Left renal pelvis (tissue), 4 donors: ENCODE measurements around the gene RTN4R. TPM values are rescaled to one million over a fixed set of nuclear protein-coding genes. Genes with fewer than 3 reads are reported as not detected.

Experiments
- DNase-seq, 4 donors: peaks; one replicate each; pipeline ENCODE4 v3.0.0-alpha.2; 2013; ENCODE audit warnings: low read depth in 4 of 4, low spot score in 3 of 4
- polyA plus RNA-seq, 4 donors: library from polyadenylated mRNA; unstranded; fragments of 120-200 nt; gene quantifications; one replicate each; pipeline ENCODE4 v1.2.1, GENCODE V29; 2013; ENCODE audit not compliant: insufficient read length in 4 of 4

Gene RTN4R
- polyA plus RNA-seq, 4 donors: 4.5 to 18.0 (median 7.2) TPM

- no peak for DNase-seq
These were observed 8.8 kb downstream of the RTN4R start for GRCh38 chr22:20259327-20259688.

- DNase-seq: no peak
These were observed 9.4 kb downstream of the RTN4R start for GRCh38 chr22:20258584-20259326.

GRCh38 chr22:20258021-20258299 lies 10.2 kb downstream of the RTN4R start:
- no peak for DNase-seq

DNA sequence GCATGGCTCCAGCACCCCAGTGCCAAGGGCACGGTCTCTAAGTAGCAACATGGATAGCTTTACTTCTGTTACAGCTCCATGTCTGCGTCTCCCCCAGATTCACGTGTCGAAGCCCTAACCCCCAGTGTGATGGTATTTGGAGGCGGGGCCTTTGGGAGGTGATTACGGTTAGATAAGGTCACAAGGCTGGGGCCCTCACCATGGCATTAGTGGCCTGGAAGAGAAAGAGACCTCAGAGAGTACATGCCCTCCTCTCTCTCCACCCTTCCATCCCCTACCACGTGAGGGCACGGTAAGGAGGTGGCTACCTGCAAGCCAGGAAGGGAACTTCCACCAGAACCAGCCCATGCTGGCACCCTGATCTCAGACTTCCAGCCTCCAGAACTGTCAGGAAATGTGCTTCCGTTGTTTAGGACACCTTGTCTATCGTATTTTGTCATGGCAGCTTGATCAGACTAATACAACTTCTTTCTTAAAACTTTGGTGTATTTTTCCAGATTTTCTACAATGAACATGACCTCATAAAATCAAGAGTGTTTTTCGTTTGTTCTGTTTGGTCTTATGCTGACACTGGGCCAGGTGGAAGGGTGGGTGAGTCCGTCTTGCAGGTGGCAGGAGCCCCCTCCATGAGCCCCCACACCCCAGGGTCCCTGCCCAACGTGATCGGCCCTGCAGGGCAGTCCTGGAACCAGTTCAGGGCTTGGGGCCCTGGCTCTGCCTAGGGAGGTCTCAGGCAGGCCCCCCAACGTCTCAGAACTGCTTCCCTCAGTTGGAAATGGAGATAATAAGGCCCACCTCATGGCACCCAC lies 10.7 kb downstream of the RTN4R start:
- DNase-seq: no peak

DNA sequence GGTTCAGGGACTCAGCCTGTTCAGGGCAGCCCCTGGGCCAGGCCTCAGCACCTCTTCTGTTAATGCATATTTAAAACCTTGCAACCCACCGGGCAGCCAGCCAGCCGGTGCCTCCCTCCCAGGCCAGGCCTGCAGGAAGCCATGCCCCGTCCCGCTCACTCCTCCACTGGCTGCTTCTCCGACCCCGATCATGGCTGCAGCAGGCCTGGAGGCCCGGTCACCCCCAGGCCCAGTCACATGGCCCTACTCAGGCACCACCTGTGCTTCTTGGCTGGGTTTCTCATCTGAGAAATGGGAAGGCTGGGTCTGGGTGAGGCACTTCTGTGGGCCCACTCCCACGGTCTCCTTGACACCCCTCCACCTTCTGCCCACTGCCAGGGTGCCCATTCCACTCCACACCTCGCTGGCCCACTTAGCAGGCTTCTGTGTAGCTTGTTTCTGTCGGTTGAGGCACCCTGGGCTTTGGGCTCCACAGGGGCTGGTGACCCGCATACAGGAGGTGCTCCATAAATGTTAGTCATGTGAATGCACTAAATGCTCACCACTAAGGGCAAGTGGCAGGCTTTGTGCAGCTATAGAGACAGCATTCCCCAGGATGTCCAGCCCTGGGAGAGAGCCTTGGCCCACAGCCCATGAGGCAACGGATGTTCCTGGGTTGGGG lies 11.4 kb downstream of the RTN4R start:
- no peak for DNase-seq

GRCh38 chr22:20256027-20256426 lies 12.1 kb downstream of the RTN4R start:
- DNase-seq: no peak

DNA sequence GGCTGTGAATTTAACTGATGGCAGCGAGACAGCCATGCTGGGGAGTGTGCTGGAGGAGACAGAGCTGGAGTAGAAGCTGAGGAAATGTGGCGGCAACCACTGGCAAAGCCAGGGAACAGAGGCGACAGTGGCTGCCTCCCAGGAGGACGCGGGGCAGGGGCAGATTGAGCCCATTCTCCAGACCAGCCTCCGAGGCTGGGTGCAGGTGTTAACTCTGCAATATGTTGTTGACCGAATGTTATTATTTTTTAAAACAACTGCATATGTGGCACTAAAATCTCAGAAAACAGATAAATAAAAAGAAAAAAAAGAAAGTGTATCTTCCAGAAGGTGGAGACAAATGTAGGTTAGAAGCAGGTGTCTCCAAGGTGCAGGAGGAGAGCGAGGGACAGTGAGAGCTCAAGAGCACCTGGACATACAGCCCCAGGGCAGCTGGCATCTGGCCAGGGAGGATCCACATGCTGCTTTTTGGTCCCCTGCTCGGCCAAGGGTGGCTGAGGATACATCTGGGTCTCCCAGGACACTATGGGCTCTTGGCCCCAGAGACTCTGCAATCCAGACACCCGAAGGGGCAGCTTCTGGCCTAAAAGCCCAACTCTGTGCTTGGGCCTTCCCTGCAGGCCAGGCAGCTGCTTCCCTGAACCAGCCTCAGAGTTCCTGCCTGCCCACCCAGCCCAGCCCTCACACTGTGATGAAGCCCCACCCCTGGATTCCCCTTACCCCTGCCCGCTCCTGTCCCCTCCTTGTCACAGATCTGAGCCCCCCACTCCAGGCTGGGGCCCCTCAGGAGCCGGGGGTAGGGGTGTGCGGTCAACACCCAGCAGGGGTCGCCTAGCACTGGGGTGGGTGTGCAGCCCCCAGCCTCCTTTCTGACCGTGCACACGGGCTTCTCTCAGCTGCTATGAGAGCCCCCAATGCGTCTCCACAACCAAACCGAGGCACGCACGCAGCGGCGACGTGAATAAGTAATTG lies 12.9 kb downstream of the RTN4R start:
- DNase-seq: no peak

DNA sequence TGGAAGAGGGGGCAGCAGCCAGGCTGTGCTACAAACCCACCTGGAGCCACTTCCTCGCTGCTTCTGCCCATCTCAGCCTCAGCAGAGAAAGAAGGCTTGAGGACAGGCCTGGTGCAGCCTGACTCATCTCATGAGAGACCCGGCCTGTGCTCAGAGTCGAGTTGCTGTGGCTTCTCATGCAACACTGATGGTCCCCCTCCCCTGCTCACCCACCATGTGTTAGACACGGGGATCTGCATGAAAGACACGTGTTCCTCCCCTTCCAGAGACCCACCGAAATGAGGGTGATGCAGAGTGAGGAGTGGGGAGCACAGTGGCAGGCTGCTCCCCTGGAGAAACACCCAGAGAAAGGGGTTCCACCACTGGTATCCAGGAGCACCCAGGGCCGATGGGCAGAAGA lies 15.0 kb downstream of the RTN4R start:
- no peak for DNase-seq

GRCh38 chr22:20251981-20252380 lies 16.1 kb downstream of the RTN4R start:
- no peak for DNase-seq

- DNase-seq: no peak
These were observed 16.6 kb downstream of the RTN4R start for GRCh38 chr22:20251491-20251890.

DNA sequence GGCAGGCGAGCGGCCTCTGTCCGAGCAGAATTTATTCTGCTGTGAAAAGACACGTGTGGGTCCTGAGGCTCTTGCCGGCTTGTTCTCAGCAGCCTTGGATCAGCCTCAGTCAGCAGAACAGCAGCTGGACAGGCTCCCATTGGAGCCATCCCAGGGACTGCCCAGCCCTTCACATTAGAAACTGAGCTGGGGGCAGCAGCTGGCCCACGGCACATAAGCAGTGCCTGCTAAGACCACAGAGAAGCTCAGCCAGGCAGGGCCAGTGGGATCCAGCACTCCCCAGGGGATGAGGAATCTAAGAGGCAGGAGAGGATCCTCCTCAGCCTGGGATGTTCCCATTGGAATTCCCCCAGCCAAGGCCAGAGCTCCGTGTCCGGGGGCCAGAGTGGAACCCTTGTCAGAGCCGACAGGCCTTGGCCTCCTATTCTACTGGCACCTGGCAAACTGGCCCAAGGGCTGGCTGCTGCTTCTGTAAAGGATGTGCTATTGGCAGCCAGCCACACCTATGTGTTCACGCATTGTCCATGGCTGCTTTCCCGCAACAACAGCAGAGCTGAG lies 18.2 kb downstream of the RTN4R start:
- DNase-seq: no peak

DNA sequence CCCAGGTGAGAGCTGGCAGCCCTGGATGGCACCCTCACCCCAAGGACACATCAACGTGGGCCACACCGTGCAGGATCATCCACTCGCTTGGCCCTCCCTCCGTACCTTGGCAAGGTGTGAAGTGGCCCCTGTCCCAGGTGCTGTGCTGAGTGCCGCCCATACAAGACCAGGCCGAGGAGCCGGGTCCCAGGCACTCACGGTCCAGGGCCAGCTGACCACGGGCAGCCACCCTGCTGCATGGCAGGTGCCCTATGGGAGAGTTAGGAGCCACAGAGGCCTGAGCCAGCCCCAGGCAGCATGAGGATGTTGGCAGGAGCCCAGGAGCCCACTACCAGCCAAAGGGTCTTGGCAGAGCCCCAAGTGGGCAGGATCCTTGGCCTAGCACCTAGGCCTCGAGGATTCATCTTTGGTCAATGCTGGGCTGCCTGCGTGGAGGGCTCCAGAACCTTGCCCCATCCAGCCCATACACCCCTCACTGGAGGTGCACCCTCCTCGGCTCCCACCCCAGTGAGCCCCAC lies 19.6 kb downstream of the RTN4R start:
- no peak for DNase-seq

DNA sequence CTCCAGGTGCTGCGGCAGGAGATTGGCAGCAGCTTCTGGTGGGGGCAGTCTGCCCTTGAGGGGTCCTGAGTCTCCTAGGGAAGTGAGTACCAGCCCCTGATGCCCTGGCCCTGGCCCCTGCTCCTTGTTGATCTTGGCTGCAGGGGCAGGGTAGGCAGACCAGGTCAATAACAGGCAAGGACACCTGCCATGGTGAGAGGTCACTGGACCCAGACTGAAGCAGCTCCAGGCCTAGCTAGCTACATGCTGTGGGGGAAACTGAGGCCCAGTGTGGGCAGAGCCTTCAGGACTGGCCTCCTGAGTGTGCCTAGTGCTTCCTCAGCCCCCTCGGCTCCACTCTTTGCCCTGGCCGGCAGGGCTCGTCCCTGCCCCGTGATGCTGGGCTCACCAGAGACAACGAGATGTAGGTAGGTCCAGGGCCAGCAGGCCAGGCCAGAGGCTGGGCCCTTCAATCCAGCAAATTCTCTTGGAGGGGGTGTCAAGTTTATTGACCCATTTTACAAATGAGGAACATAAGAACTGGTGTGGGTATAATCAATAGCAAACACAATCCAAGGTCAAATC lies 20.4 kb downstream of the RTN4R start:
- no peak for DNase-seq

DNA sequence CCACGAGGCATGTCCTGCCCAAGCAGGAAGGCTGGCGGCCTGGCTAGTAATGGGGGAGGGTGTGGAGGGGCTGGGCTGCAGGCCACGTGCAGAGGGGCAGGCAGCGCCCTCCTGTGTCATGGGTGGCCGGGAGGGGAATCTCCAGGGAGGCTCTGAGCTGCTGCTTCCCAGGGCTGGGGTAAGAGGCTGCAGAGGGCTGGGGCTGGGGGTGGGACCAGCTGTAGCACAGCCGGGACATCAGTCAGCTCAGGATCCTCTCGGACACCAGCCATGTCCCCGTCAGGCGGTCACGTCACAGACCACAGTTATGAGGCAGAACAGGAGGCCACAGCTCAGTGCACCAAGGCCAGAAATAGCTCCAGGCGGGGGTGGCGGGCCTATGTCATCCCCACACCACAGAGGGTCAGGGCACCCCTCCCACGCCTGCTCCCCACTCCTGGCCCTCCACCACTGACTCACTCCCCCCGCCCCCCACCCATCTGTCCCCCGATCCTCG lies 21.1 kb downstream of the RTN4R start:
- DNase-seq: no peak

GRCh38 chr22:20246368-20247009 lies 21.6 kb downstream of the RTN4R start:
- DNase-seq: no peak

DNA sequence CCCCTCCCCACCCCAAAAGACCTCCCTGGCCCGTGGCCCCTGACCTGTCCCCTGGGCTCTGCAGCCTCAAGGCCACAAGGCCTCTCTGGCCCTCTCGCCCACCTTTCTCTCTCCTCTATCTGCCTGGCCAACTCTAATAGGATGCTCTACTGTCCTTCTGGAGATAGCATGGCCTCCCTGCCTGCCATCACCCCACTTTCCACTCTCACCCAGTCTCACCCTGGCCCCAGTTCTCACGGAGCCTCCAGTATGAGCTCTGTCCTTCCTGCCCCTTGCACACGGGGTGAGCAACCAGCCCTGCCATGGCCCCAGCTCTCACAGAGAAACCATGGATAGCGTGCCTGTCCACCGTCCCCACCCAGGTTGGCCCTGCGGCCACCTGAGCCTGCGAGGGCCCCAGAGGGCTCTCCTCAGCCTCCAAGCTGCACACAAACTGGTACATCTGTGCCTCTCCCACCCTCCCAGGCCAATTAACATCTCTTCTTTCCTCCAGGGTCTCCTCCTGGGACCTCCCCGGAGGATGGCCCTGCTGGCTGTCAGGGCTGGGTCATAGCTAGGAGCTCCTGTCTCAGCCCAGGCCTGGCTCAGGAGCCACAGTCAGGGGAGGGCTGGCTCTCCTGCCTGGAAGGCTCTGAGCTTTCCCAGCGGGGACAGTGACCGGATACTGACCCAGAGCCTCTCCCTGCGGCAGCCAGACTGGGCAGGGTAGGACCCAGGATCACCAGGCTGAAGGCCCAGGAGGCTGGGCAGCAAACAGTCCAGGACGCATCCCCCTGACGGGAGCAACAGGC lies 22.3 kb downstream of the RTN4R start:
- no peak for DNase-seq

DNA sequence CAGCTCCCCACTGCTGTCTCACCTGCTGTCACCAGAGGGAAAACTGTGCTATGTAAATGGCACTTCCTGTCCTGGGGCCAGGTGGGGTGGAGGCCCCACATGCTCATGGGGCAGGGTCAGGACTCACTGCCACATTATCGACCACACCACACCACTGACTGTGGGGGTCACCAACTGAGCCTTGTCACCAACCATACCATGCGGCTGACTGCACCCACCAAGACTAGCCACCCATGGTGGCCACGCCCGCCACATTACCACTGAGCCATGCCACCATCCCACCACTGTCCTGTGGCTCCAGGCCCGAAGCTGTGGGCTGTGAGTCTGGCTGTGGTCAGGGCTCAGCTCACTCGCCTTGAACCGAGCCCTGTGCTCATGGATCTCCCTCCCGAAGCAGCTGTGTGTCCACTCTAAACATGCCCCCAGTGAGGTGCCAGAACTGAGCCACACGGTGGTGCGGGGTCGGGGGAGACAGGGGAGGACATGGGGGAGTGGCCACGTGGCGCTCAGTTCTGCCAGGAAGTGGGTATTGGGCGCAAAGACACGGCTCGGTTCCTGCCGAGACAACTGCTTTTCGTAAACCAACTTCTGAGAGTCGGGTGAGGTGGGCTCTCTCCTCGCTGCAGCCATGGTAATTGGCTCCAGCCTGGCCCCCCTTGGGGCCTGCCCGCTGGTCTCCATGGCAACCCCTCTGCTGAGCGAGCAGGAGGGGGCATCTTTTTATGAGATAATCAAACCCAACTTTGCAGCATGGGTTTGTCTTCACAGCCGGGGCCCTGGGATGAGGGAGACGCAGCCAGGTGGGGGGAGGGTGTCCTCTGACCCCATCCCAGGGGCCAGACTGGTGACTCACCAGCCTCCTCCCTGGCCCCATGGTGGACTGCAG lies 23.2 kb downstream of the RTN4R start:
- no peak for DNase-seq
